Urothelium cell line (cell line): Measurements from ENCODE around the gene BMAL1.
"Not testable (repeated sequence)": the region's sequence is repeated elsewhere in the genome, so short reads cannot be mapped to it uniquely, and the experiment has no call there.

Source experiments
- DNase-seq: peaks from one replicate; pipeline ENCODE4 v3.0.0; 2011; ENCODE audit warnings: low spot score, mixed read lengths
- FAIRE-seq: peaks from 2 replicates; lab custom pipeline; 2011; peaks lifted over from hg19 to GRCh38; lab: Jason Lieb, UNC

The BMAL1 gene

GRCh38 chr11:13368041-13368446 is 90.5 kb downstream of the BMAL1 start:
- DNase-seq (peak; percentile 34), FAIRE-seq (no peak)

GRCh38 chr11:13373216-13373615 is 95.6 kb downstream of the BMAL1 start:
- no peak for FAIRE-seq

GRCh38 chr11:13375798-13376197 is 98.2 kb downstream of the BMAL1 start:
- FAIRE-seq: no peak
- DNase-seq: no peak

More at GRCh38 chr11:13373216-13373615, 95.6 kb downstream of the BMAL1 start:
- DNase-seq: no peak

GRCh38 chr11:13376402-13376801 is 98.8 kb downstream of the BMAL1 start:
- no peak for FAIRE-seq
- no peak for DNase-seq

GRCh38 chr11:13376838-13377237 is 99.2 kb downstream of the BMAL1 start:
- FAIRE-seq: no peak
- no peak for DNase-seq

GRCh38 chr11:13378316-13378715 is 100.7 kb downstream of the BMAL1 start:
- FAIRE-seq (no peak), DNase-seq (no peak)

GRCh38 chr11:13380731-13381130 is 103.1 kb downstream of the BMAL1 start:
- DNase-seq (no peak), FAIRE-seq (no peak)

GRCh38 chr11:13382751-13383150 is 105.2 kb downstream of the BMAL1 start:
- no peak for DNase-seq
- no peak for FAIRE-seq

GRCh38 chr11:13384908-13385640 is 107.5 kb downstream of the BMAL1 start:
- FAIRE-seq: no peak
- peak; percentile 38 for DNase-seq

GRCh38 chr11:13386567-13386966 is 109.0 kb downstream of the BMAL1 start:
- FAIRE-seq: no peak

GRCh38 chr11:13388741-13389140 is 111.2 kb downstream of the BMAL1 start:
- DNase-seq: no peak
- no peak for FAIRE-seq

More at GRCh38 chr11:13386567-13386966, 109.0 kb downstream of the BMAL1 start:
- no peak for DNase-seq

- FAIRE-seq (no peak), DNase-seq (no peak)
These were observed 113.6 kb downstream of the BMAL1 start for GRCh38 chr11:13391217-13391616.

GRCh38 chr11:13398335-13398734 is 120.7 kb downstream of the BMAL1 start:
- DNase-seq, FAIRE-seq: not testable (repeated sequence)

GRCh38 chr11:13405220-13405619 is 127.6 kb downstream of the BMAL1 start:
- DNase-seq: no peak
- FAIRE-seq: no peak

GRCh38 chr11:13415201-13415600 is 137.6 kb downstream of the BMAL1 start:
- no peak for DNase-seq
- FAIRE-seq: no peak

- DNase-seq: no peak
- FAIRE-seq: no peak
These were observed 144.0 kb downstream of the BMAL1 start for GRCh38 chr11:13421561-13421960.

- no peak for FAIRE-seq
- no peak for DNase-seq
These were observed 145.8 kb downstream of the BMAL1 start for GRCh38 chr11:13423372-13423771.

GRCh38 chr11:13427440-13427839 is 149.8 kb downstream of the BMAL1 start:
- FAIRE-seq: no peak

GRCh38 chr11:13429288-13429687 is 151.7 kb downstream of the BMAL1 start:
- DNase-seq (no peak), FAIRE-seq (no peak)

More at GRCh38 chr11:13427440-13427839, 149.8 kb downstream of the BMAL1 start:
- no peak for DNase-seq

- FAIRE-seq: no peak
- DNase-seq: no peak
These were observed 152.2 kb downstream of the BMAL1 start for GRCh38 chr11:13429836-13430235.

GRCh38 chr11:13433437-13433836 is 155.8 kb downstream of the BMAL1 start:
- no peak for DNase-seq
- FAIRE-seq: no peak

GRCh38 chr11:13434247-13435205 is 156.9 kb downstream of the BMAL1 start:
- FAIRE-seq (no peak), DNase-seq (no peak)
